HepG2 (cell line): ENCODE data around the gene ASXL1. TPM values are rescaled to one million over a fixed set of nuclear protein-coding genes. Genes with fewer than 3 reads are reported as not detected.

Experiments
- ATAC-seq: fragments of 200-7000 bp; cut with Tn5 transposase; 3 replicates; pipeline ENCODE4 v1.9.1; 2020; ENCODE audit warnings: mild to moderate bottlenecking, moderate library complexity
- BruUV-seq: library from RNA; stranded (reverse); fragments of 400-500 nt; replicated peaks from 2 replicates; lab custom pipeline; 2021; lab: Mats Ljungman, UMichigan
- CTCF ChIA-PET: fragments of 300-600 bp; formaldehyde crosslinking; extraction: SDS; loops from one replicate; lab custom pipeline; 2021; ENCODE audit warnings: low total read pairs, inconsistent platforms, low intra/inter-chr PET ratio; lab: Yijun Ruan, JAX
- POLR2A ChIA-PET: fragments of 350-600 bp; sonication (Branson Sonifier 250); formaldehyde crosslinking; loops from one replicate; lab custom pipeline; 2020; ENCODE audit warnings: antibody characterized with exemption, inconsistent platforms; lab: Yijun Ruan, JAX
- DNase-seq: peaks from one replicate; pipeline ENCODE4 v3.0.0-alpha.2; 2015; ENCODE audit warnings: low spot score
- FAIRE-seq: peaks from 3 replicates; lab custom pipeline; 2011; peaks lifted over from hg19 to GRCh38; lab: Jason Lieb, UNC
- H2AFZ ChIP-seq: one replicate; pipeline ENCODE4 v1.6.1; 2011; ENCODE audit warnings: low read length, inconsistent platforms
- H3K27ac ChIP-seq: fragments of 300-600 bp; 3 replicates; pipeline ENCODE4 v1.8.0; 2011; ENCODE audit warnings: mixed run types, mild to moderate bottlenecking, mixed read lengths, low read length, inconsistent platforms; ENCODE audit not compliant: insufficient read depth; ENCODE audit errors: extremely low read length
- H3K27me3 ChIP-seq, 2 experiments: fragments of 200-600 bp in 1 of 2; 2 replicates in 1 of 2; 3 replicates in 1 of 2; pipeline versions ENCODE4 v1.6.0 to v1.8.0; 2011; ENCODE audit warnings: low read length in 2 of 2, mild to moderate bottlenecking in 2 of 2, moderate library complexity in 2 of 2, inconsistent platforms in 1 of 2; ENCODE audit not compliant: insufficient read depth in 2 of 2, control insufficient read depth in 1 of 2
- H3K36me3 ChIP-seq, 2 experiments: fragments of 200-600 bp in 1 of 2; replicated peaks in 1 of 2; 2 replicates in 1 of 2; 3 replicates in 1 of 2; pipeline versions ENCODE4 v1.5.1 to v1.8.0; 2011; ENCODE audit warnings: low read length in 2 of 2, inconsistent platforms in 1 of 2; ENCODE audit not compliant: insufficient read depth in 2 of 2, control insufficient read depth in 1 of 2
- H3K4me1 ChIP-seq: 2 replicates; pipeline ENCODE4 v1.5.1; 2012; ENCODE audit warnings: low read length, inconsistent platforms; ENCODE audit not compliant: insufficient read depth
- H3K4me2 ChIP-seq: 2 replicates; pipeline ENCODE4 v1.6.0; 2011; ENCODE audit warnings: low read depth, low read length, inconsistent platforms
- H3K4me3 ChIP-seq, 3 experiments: fragments of 200-600 bp in 1 of 3; sonication (generic), shearing (Covaris generic) in 1 of 3; replicated peaks in 1 of 3; 2 replicates each; pipeline ENCODE4 v1.5.1; 2011 to 2016; ENCODE audit warnings: low read length in 3 of 3, inconsistent platforms in 2 of 3, low read depth in 2 of 3, mild to moderate bottlenecking in 2 of 3, control low read depth in 1 of 3, mixed read lengths in 1 of 3; ENCODE audit not compliant: insufficient read depth in 1 of 3
- H3K79me2 ChIP-seq: one replicate; pipeline ENCODE4 v1.6.1; 2011; ENCODE audit warnings: low read length, inconsistent platforms; ENCODE audit not compliant: insufficient read depth
- H3K9ac ChIP-seq: 2 replicates; pipeline ENCODE4 v1.6.0; 2011; ENCODE audit warnings: mild to moderate bottlenecking, low read depth, low read length, inconsistent platforms; ENCODE audit not compliant: insufficient read depth
- H3K9me3 ChIP-seq: 2 replicates; pipeline ENCODE4 v1.5.1; 2012; ENCODE audit warnings: mild to moderate bottlenecking, low read length
- H4K20me1 ChIP-seq: 2 replicates; pipeline ENCODE4 v1.6.0; 2011; ENCODE audit warnings: inconsistent platforms, mild to moderate bottlenecking, low read length, moderate library complexity; ENCODE audit not compliant: insufficient read depth
- AKAP8 ChIP-seq: sonication (generic); formaldehyde crosslinking; IDR thresholded peaks from 2 replicates; pipeline ENCODE4 v1.5.1; 2020; ENCODE audit warnings: mild to moderate bottlenecking, missing genetic modification reagents
- GPBP1L1 ChIP-seq: sonication (generic); formaldehyde crosslinking; IDR thresholded peaks from 2 replicates; pipeline ENCODE4 v1.5.0; 2020; ENCODE audit warnings: mild to moderate bottlenecking, missing genetic modification reagents
- HIVEP1 ChIP-seq: sonication (generic); formaldehyde crosslinking; IDR thresholded peaks from 2 replicates; pipeline ENCODE4 v1.4.0; 2020; ENCODE audit warnings: mild to moderate bottlenecking, missing genetic modification reagents
- KMT2A ChIP-seq: sonication (generic); formaldehyde crosslinking; IDR thresholded peaks from 2 replicates; pipeline ENCODE4 v1.4.0; 2020; ENCODE audit warnings: missing genetic modification reagents
- SIN3A ChIP-seq: IDR thresholded peaks from 2 replicates; pipeline ENCODE4 v1.6.1; 2011; ENCODE audit warnings: low read depth, mild to moderate bottlenecking, control low read depth, low read length, borderline replicate concordance
- TAF15 ChIP-seq: fragments of 200-400 bp; formaldehyde crosslinking; IDR thresholded peaks from one replicate; pipeline ENCODE4 v1.6.1; 2018; ENCODE audit warnings: mild to moderate bottlenecking, low read depth, low read length; ENCODE audit not compliant: poor library complexity, severe bottlenecking
- ZBTB33 ChIP-seq: sonication (generic); formaldehyde crosslinking; IDR thresholded peaks from 2 replicates; pipeline ENCODE4 v1.4.0; 2020; ENCODE audit warnings: missing genetic modification reagents
- ZFP36L2 ChIP-seq: sonication (generic); formaldehyde crosslinking; IDR thresholded peaks from 2 replicates; pipeline ENCODE4 v1.4.0; 2020; ENCODE audit warnings: missing genetic modification reagents
- ZNF382 ChIP-seq: sonication (generic); formaldehyde crosslinking; IDR thresholded peaks from 2 replicates; pipeline ENCODE4 v1.5.0; 2020; ENCODE audit warnings: missing genetic modification reagents, mild to moderate bottlenecking, borderline replicate concordance
- ZNF691 ChIP-seq: sonication (generic); formaldehyde crosslinking; IDR thresholded peaks from 2 replicates; pipeline ENCODE4 v1.4.0; 2020; ENCODE audit warnings: missing genetic modification reagents, low read depth, mild to moderate bottlenecking, borderline replicate concordance
- ZNF704 ChIP-seq: sonication (generic); formaldehyde crosslinking; IDR thresholded peaks from 2 replicates; pipeline ENCODE4 v1.8.1; 2023; ENCODE audit warnings: mild to moderate bottlenecking, inconsistent platforms, moderate library complexity, missing genetic modification reagents, borderline replicate concordance
- ZNF768 ChIP-seq: sonication (generic); formaldehyde crosslinking; IDR thresholded peaks from 2 replicates; pipeline ENCODE4 v1.4.0; 2020; ENCODE audit warnings: missing genetic modification reagents
- ZNF790 ChIP-seq: sonication (generic); formaldehyde crosslinking; IDR thresholded peaks from 2 replicates; pipeline ENCODE4 v1.8.0; 2022; ENCODE audit warnings: missing genetic modification reagents, mild to moderate bottlenecking, borderline replicate concordance
- WGBS: methylation state at CpG from one replicate; pipeline ENCODE4 v1.1.6; 2017; ENCODE audit warnings: low lambda C conversion rate; 5-methylcytosine and 5-hydroxymethylcytosine counted together
- in situ Hi-C: cut with HindIII; loops from 2 replicates; pipeline ENCODE4 v1.10.0; 2017; ENCODE audit warnings: low pct_unique_long_range_greater_than_20kb; ENCODE audit not compliant: extremely low pct_ligation_motif_present
- intact Hi-C: fragments of 100-400 bp; cut with micrococcal nuclease; formaldehyde crosslinking; loops from one replicate; pipeline ENCODE4 v1.10.0; 2022; ENCODE audit not compliant: unreplicated experiment
- polyA plus RNA-seq, 8 experiments: library from polyadenylated mRNA; depleted of rRNA in 3 of 8; stranded (reverse) in 7 of 8; unstranded in 1 of 8; fragments of >200 nt; fragmentation: Illumina TruSeq in 4 of 8; extraction: Trizol in 4 of 8; gene quantifications; 2 replicates each; pipeline versions ENCODE4 v1.2.1 to v1.2.3, GENCODE V29; 2011 to 2016; ENCODE audit warnings: low read depth in 4 of 8, missing spikeins in 1 of 8, mixed read lengths in 1 of 8; ENCODE audit not compliant: insufficient read depth in 1 of 8
- total RNA-seq, 5 experiments: library from RNA; depleted of rRNA; stranded (reverse); fragments of >200 nt; fragmentation: Illumina TruSeq; extraction: Trizol; gene quantifications; 2 replicates each; pipeline ENCODE4 v1.2.3, GENCODE V29; 2016; ENCODE audit warnings: low read depth in 1 of 5
- TF ChIP-seq, protein P1 (sequence below): sonication (generic); formaldehyde crosslinking; IDR thresholded peaks from 2 replicates; pipeline ENCODE4 v1.5.0; 2020; ENCODE audit warnings: missing genetic modification reagents

ASXL1 gene
- total and polyA plus RNA-seq, 2 of the 13 experiments (the other 11 are each of a cell fraction or from before 2014, with no cell fraction given): 62.1 to 74.8 TPM

DNA sequence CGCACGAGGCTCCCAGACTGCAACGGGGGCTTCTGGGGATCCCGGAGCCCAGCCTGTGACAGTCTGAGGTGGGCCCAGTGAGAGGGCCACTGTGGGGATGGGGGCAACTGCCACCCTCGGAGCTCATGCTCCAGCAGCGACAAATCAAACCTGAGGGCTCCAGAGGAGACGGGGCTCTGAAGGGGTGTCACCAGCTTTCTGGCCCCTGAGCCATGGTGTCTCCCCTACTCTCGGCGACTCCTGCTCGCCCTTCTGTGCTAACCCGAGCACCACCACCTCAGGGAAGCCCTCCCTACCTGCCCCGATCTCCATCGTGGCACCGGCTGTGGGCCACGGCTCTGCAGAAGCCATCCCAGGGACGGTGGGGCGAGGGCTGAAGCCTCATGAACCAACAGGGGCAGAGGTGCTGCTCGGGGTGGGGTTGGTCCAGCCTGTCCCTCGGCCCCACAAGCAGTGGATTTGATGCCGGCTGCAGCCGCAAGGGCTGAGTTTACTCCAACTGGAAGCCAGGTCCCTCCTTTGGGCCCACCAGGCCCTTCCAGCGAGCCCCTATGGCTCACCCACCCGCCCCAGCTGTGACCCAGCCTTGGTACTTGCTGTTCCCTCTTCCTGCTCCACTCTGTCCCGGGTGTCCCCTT is 102.7 kb downstream of the ASXL1 start:
- BruUV-seq: no TSS peak
- ATAC-seq (no peak), DNase-seq (no peak), FAIRE-seq (no peak)
- in situ Hi-C loops: no loop called here
- CTCF ChIA-PET: no interaction called here
- Histone ChIP-seq H3K36me3 (peaks cover 30 to 45% of the 10 kb centered on the region in 2 experiments; a peak in 4 of 5 replicates), H3K79me2 (peaks cover 35% of the 10 kb centered on the region), H3K9ac (no peak overlapping the region), H3K27ac (no peak overlapping the region), H3K4me1 (peaks cover 27% of the 10 kb centered on the region), H3K4me3 (no peak overlapping the region), H3K9me3 (no peaks in the 10 kb centered on the region), H3K27me3 (no peaks in the 10 kb centered on the region), H2AFZ (no peak overlapping the region), H4K20me1 (peaks cover 6% of the 10 kb centered on the region; the same call in 1 of the 2 replicates), H3K4me2 (no peak overlapping the region)
- WGBS: 97% methylated on average over 23 of the region's 24 CpGs
- intact Hi-C loops: no loop called here
- POLR2A ChIA-PET: no interaction called here
- TF ChIP-seq ZNF768 (CRISPR knock-in tag): peak; percentile 45; the same call in 1 of the 2 replicates
- TF ChIP-seq HIVEP1 (CRISPR knock-in tag): 0 out of 2 replicates have a peak, but pooled peaks have one; percentile 23
- TF ChIP-seq TAF15: peak; percentile 20
- TF ChIP-seq ZNF790 (CRISPR knock-in tag): no peak
- no peak for TF ChIP-seq ZNF704 (CRISPR knock-in tag)
- no peak for TF ChIP-seq ZBTB33 (CRISPR knock-in tag)
- 0 out of 2 replicates have a peak, but pooled peaks have one; percentile 49 for TF ChIP-seq AKAP8 (CRISPR knock-in tag)
- no peak for TF ChIP-seq ZFP36L2 (CRISPR knock-in tag)
- 0 out of 2 replicates have a peak, but pooled peaks have one; percentile 45 for TF ChIP-seq ZNF691 (CRISPR knock-in tag)
- TF ChIP-seq, protein P1, sequence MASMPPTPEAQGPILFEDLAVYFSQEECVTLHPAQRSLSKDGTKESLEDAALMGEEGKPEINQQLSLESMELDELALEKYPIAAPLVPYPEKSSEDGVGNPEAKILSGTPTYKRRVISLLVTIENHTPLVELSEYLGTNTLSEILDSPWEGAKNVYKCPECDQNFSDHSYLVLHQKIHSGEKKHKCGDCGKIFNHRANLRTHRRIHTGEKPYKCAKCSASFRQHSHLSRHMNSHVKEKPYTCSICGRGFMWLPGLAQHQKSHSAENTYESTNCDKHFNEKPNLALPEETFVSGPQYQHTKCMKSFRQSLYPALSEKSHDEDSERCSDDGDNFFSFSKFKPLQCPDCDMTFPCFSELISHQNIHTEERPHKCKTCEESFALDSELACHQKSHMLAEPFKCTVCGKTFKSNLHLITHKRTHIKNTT: no peak
- TF ChIP-seq SIN3A: no peak
- TF ChIP-seq GPBP1L1 (CRISPR knock-in tag): no peak
- TF ChIP-seq KMT2A: no peak
- no peak for TF ChIP-seq ZNF382 (CRISPR knock-in tag)
